Aorta (tissue), 5 donors: ENCODE results near the gene TMEM150A. TPM values are rescaled to one million over a fixed set of nuclear protein-coding genes. Genes with fewer than 3 reads are reported as not detected.
A peak's percentile ranks its signal among the peaks of the same experiment; 100 is the strongest.

Experiments used
- ATAC-seq: fragments of 200-7000 bp; cut with Tn5 transposase; one replicate; pipeline ENCODE4 v1.9.1; 2022; ENCODE audit warnings: moderate library complexity; ENCODE audit not compliant: low FRiP score
- DNase-seq, 2 donors: peaks; one replicate each; pipeline ENCODE4 v3.0.0-alpha.2; 2020
- H3K27ac ChIP-seq, 2 donors: one replicate each; pipeline ENCODE4 v1.5.1; 2013; ENCODE audit warnings: low read length in 2 of 2, mild to moderate bottlenecking in 2 of 2, moderate library complexity in 2 of 2, control low read depth in 1 of 2, inconsistent platforms in 1 of 2, low read depth in 1 of 2
- H3K27me3 ChIP-seq, 2 donors: one replicate each; pipeline ENCODE4 v1.6.1; 2013; ENCODE audit warnings: control low read depth in 1 of 2, low read length in 1 of 2, mild to moderate bottlenecking in 1 of 2, moderate library complexity in 1 of 2; ENCODE audit not compliant: insufficient read depth in 2 of 2, control insufficient read depth in 1 of 2
- H3K36me3 ChIP-seq, 2 donors: one replicate each; pipeline ENCODE4 v1.6.1; 2013; ENCODE audit warnings: control low read depth in 1 of 2, low read length in 1 of 2, mild to moderate bottlenecking in 1 of 2; ENCODE audit not compliant: insufficient read depth in 2 of 2, control insufficient read depth in 1 of 2
- H3K4me1 ChIP-seq, 2 donors: one replicate each; pipeline ENCODE4 v1.6.1; 2013; ENCODE audit warnings: low read length in 2 of 2, control low read depth in 1 of 2, mild to moderate bottlenecking in 1 of 2, moderate library complexity in 1 of 2; ENCODE audit not compliant: insufficient read depth in 2 of 2, control insufficient read depth in 1 of 2
- H3K4me3 ChIP-seq, 2 donors: one replicate each; pipeline ENCODE4 v1.5.1; 2013; ENCODE audit warnings: low read length in 2 of 2, control low read depth in 1 of 2, mild to moderate bottlenecking in 1 of 2
- H3K9me3 ChIP-seq: one replicate; pipeline ENCODE4 v1.6.1; 2013; ENCODE audit warnings: mild to moderate bottlenecking, low read length; ENCODE audit not compliant: control insufficient read depth
- WGBS, 2 donors: extraction: QIAGEN DNeasy Blood & Tissue Kit; methylation state at CpG; one replicate each; pipeline ENCODE4 v1.1.7; 2013; 5-methylcytosine and 5-hydroxymethylcytosine counted together
- intact Hi-C, 2 donors: fragments of 100-400 bp; cut with DNase I; formaldehyde crosslinking; loops; one replicate each; pipeline versions ENCODE4 v1.14.2 to v1.15.0; 2022
- polyA plus RNA-seq, 2 donors: library from polyadenylated mRNA; stranded (reverse); fragments of 200-250 nt; gene quantifications; one replicate each; pipeline ENCODE4 v1.2.3, GENCODE V29; 2013
- total RNA-seq, 2 donors: library from RNA; stranded (reverse); fragmentation: NEBNext Ultra II Directional; extraction: Animal tissue kit (Norgen Biotek cat#: 25700); gene quantifications; one replicate each; pipeline ENCODE4 v1.2.1, GENCODE V29; 2021
- donor health status: healthy with polysubstance abuse.
- donor health status: Bipolar disorder and iron deficiency.
- donor health status: DM: no; HTN: no; CAD: no.
- donor health status: DM: no; HTN: no; CAD: no.
- donor health status: DM: yes; HTN: yes; CAD: no.

Gene TMEM150A
- total and polyA plus RNA-seq, 4 donors, result 13.9 to 27.8 (median 18.5) TPM

DNA sequence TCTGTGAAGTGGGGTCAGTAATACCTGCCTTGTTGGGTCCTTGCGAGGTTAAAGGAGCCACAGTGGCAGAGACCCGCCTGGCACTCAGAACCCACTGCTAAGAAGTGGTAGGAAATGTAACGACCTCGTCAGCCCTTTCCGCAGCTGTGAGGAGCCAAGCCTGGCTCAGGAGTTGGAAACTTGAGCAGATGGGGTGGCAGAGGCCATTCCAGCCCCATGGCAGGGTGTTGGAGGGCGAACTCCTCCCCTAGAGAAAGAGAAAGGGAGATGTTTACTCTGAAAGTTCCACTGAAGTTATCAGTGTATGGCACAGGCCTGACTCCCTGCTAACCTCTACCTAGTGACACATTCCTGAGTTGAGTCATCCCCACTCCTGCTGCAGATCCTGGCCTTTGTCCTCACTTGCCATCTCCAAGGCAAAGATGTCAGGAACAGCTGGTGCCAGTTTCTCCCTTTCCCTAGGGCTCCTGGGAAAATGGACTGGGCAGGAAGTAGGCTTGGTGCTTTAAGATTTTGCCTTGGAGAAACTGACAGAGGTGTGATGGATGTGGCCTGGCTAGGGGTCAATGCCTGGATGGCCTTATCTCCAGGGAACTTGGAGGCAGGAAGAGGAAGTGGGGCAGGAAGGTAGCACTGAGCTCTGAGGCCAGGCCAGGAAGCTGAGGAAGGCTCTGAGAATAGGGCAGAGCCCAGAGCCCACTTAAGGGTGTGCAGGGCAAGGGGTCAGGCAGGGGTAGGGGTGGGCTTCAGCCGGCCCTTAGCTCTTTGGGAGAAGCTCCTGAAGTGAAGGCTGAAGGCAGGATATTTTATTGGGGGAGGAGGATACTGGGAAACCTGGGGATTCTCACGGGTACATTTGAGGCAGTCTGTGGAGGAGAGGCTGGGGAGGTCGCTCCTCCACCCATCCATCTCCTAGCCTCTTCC is 17.4 kb downstream of the TMEM150A start:
- intact Hi-C loops, result no loop called here
- Histone ChIP-seq H3K27ac (peak overlapping the region; percentile 24 to 87), H3K36me3 (no peaks in the 10 kb centered on the region), H3K4me1 (no peaks in the 10 kb centered on the region), H3K9me3 (no peaks in the 10 kb centered on the region), H3K27me3 (no peaks in the 10 kb centered on the region), H3K4me3 (peak overlapping the region in 1 of 2 donors; percentile 36)
- 5 to 15% methylated on average over 8 to 9 of the region's 9 CpGs for WGBS, 2 donors
- DNase-seq, result peak in 1 of 2 donors; percentile 60
- peak; percentile 61 for ATAC-seq

DNA sequence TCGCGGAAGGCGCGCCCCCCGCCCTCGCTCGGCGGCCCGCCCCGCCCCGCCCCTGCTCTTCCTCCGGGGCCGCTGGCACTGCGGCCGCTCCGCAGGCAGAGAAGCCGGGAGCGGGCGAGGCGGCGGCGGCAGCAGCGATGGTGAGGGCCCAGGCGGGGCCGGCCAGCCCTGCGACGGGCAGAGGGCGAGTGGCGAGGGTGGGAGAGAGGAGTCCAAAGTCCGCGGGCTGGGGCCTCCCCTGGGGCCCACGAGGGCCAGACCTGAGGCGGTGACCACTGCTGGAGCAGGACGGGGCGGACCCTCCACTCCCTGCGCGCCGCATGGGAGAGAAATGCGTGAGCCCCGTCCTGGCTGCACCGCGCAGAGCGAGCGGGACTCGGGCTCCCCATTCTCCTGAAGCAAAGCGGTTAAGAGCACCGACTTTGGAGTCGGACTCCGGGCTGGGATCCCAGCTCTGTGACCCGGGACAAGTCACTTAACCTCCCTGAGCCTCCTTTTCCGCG is 18.1 kb downstream of the TMEM150A start, which contains the start of gene VAMP5:
Gene VAMP5, plus strand, starts transcription at position 78 of the 503 bp plus-strand sequence. Its CDS starts 60 bp downstream, at position 138.
- H3K9me3 ChIP-seq, result no peaks in the 10 kb centered on the region
- DNase-seq, result peak; percentile 65 to 82
- no peaks in the 10 kb centered on the region for H3K4me1 ChIP-seq
- no peaks in the 10 kb centered on the region for H3K36me3 ChIP-seq
- H3K4me3 ChIP-seq, result peak within 1 kb of the TSS; percentile 36 to 63
- peak; percentile 79 for ATAC-seq
- 0 to 1% methylated on average over 42 to 52 of the region's 52 CpGs for WGBS, 2 donors
- intact Hi-C loops, result no loop called here
- H3K27me3 ChIP-seq, result no peaks in the 10 kb centered on the region
- peak within 1 kb of the TSS; percentile 24 to 87 for H3K27ac ChIP-seq

DNA sequence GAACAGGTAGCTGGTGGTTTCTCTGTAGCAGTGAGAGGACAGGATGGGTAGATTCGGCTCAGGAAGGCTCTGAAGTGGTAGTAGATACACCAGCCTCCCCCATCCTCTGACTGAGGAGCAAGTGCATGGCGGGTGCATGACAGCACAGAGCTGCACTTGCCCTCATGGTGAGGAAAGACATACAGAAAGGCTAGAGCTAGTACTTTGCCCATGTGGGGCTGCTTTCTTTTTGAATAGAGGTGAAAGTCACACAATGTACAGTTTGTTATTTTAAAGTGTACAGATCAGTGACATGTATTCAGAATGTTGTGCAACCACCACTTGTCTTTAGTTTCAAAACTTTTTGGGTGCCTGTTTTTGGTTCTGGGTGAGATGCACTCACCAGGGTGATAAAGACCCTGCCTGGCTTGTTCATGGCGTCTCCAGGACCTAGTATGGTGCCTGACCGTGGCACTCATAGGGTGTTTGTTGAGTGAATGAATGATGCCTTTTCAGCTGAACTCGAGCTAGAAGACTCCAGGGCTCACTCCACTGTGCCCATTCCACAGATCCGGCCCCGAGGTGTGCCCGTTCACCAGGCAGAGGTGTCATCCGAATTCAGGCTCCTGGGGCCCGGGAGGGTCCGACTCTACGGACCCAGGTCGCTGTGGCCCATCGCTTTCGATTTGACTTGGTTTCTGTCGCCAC is 18.7 kb downstream of the TMEM150A start:
- Histone ChIP-seq H3K27me3 (no peaks in the 10 kb centered on the region), H3K36me3 (no peaks in the 10 kb centered on the region), H3K4me3 (peak overlapping the region; percentile 36 to 63), H3K4me1 (no peaks in the 10 kb centered on the region), H3K9me3 (no peaks in the 10 kb centered on the region), H3K27ac (peak overlapping the region in 1 of 2 donors; percentile 60)
- DNase-seq (peak in 1 of 2 donors; percentile 61), ATAC-seq (no peak)
- WGBS, 2 donors, result 22 to 24% methylated on average over 16 of the region's 16 CpGs
- intact Hi-C loops, result no loop called here

DNA sequence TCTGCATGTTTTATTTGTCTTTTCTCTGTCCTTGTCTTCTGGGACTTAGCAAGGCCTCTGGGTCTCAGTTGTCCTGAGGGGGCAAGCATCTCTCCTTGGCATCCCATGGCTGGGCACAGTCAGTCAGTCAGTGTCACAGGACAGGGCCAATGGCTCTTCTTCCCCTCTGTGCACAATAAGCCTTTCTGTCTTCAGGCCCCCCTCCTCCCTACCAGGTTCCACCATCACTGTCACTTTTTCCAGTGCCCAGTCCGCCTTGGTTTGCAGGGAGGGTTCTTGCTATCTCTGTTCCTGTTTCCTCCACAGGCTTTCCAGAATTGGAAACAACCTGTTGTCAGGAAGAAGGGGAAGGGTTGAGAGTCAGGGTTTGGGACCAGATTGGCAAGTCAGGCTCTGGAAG is 20.0 kb downstream of the TMEM150A start:
- DNase-seq (no peak), ATAC-seq (no peak)
- H3K27me3 ChIP-seq, result no peaks in the 10 kb centered on the region
- H3K36me3 ChIP-seq, result no peaks in the 10 kb centered on the region
- intact Hi-C loops, result no loop called here
- H3K4me1 ChIP-seq, result no peaks in the 10 kb centered on the region
- no peaks in the 10 kb centered on the region for H3K9me3 ChIP-seq
- H3K27ac ChIP-seq, result no peak overlapping the region
- WGBS, 2 donors, result 91 to 95% methylated on average over 1 of the region's 1 CpG
- H3K4me3 ChIP-seq, result no peak overlapping the region

DNA sequence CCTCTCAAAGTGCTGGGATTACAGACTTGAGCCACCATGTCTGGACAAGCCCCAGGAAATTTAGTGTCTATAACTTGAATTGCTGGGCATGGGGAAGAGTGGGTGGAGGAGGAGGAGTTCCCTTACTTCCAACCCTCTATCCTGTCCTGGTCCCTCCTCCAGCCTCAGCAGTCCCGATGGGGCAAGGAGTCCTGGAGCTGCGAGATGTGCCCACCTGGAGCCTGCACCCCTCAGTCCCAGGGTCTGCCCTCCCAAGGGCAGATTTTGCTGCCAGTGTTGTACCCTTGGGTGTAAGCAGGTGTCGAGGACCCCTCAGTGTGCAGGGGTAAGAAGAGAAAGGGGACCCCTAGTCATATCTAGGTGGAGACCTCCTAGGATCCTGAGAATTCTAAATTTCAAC is 22.3 kb downstream of the TMEM150A start:
- ATAC-seq, result no peak
- intact Hi-C loops, result no loop called here
- H3K27ac ChIP-seq, result no peak overlapping the region
- 83 to 87% methylated on average over 3 of the region's 3 CpGs for WGBS, 2 donors
- no peak for DNase-seq
- no peak overlapping the region for H3K4me3 ChIP-seq
- H3K4me1 ChIP-seq, result no peaks in the 10 kb centered on the region
- no peaks in the 10 kb centered on the region for H3K36me3 ChIP-seq
- H3K9me3 ChIP-seq, result no peaks in the 10 kb centered on the region
- no peaks in the 10 kb centered on the region for H3K27me3 ChIP-seq

DNA sequence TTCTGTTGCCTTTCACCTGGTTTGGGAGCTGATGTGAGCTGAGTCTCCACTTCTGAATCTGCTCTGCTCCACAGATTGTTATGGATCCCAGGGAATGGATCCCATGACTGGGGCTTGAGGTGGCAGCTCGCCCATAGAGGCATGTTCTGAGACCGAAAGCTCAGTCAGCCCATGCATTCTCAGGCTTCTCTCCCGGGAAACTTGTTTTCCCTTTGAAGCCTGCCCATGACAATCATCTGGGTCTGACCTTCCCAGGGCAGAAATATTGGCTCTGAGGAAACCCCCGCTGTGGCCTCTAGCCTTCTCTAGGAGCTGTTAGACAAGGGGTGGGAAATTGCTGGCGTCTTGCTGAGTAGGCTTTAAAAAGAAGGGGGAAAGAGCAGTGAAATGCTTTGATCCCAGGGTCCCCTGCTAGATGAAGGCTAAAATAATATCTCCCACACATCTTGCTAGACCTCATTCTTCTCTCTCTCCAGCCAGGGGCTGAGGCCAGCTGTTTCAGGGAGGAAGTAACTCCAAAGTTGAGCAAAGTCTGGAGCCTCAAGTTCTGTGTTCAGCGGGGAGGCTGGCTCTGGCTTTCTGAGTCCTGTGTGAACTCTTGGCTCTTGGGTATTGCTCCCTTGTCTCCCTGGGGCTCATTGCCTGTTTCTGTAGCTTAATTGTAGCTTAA is 23.1 kb downstream of the TMEM150A start:
- 39 to 52% methylated on average over 6 of the region's 6 CpGs for WGBS, 2 donors
- ATAC-seq (no peak), DNase-seq (peak in 1 of 2 donors; percentile 66)
- intact Hi-C loops, result no loop called here
- Histone ChIP-seq H3K36me3 (no peaks in the 10 kb centered on the region), H3K27ac (no peak overlapping the region), H3K27me3 (no peaks in the 10 kb centered on the region), H3K4me1 (no peaks in the 10 kb centered on the region), H3K9me3 (no peaks in the 10 kb centered on the region), H3K4me3 (no peak overlapping the region)

DNA sequence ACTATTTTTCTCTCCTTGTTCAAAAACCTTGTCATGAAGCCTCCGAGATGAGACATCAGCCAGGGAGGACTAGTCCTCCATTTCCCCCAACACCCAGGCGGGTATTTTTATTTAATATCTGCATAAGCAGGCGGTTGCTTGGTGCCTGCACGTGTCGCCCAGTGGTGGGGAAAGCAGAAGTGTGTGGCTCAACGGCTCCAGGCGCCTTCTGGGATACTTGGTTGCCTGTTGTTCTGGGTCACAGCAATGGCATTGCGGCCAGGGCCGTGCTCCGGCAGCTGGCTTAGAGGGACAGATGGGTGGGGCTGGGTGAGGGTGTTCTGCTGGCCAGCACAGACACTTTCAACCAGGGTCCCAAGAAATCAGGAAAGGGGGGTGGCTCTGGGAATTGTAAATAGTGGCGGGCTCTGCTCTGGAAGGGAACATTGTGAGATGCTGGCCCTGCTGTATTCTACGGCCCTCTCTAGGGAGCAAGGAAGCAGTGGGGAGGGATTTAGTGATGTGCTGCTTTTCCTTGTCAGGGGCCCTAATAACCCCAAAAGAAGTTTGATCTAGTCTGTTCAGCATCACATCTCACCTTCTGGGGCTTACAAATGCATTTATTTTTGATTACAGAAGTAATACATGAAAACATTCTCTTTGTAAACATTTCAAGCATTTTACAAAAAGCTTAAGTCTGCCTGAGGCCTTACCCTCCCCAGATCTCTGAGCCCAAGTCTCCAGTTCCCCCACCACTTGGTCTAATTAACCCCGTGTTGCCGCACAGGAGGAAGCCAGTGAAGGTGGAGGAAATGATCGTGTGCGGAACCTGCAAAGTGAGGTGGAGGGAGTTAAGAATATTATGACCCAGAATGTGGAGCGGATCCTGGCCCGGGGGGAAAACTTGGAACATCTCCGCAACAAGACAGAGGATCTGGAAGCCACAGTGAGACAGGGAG is 24.0 kb downstream of the TMEM150A start:
- H3K4me3 ChIP-seq, result no peak overlapping the region
- H3K9me3 ChIP-seq, result no peaks in the 10 kb centered on the region
- H3K27me3 ChIP-seq, result no peaks in the 10 kb centered on the region
- intact Hi-C loops, result no loop called here
- WGBS, 2 donors, result 65 to 75% methylated on average over 19 of the region's 19 CpGs
- H3K4me1 ChIP-seq, result no peaks in the 10 kb centered on the region
- ATAC-seq (peak; percentile 78), DNase-seq (peak in 1 of 2 donors; percentile 86)
- no peak overlapping the region for H3K27ac ChIP-seq
- H3K36me3 ChIP-seq, result no peaks in the 10 kb centered on the region
